Astrocyte of the spinal cord (primary cell): ENCODE measurements around the gene LRRC34.

Experiments used
- DNase-seq: peaks from one replicate; pipeline ENCODE4 v3.0.0; 2011; ENCODE audit warnings: low read depth, low spot score
- H3K4me3 ChIP-seq: 2 replicates; pipeline ENCODE4 v1.5.1; 2011; ENCODE audit warnings: low read depth, mild to moderate bottlenecking, low read length, moderate library complexity
- CTCF ChIP-seq: IDR thresholded peaks from 2 replicates; pipeline ENCODE4 v1.5.1; 2012; ENCODE audit warnings: low read depth, mild to moderate bottlenecking, low read length, inconsistent platforms
- in situ Hi-C: cut with HindIII; loops from 2 replicates; pipeline ENCODE4 v1.10.0; 2017; ENCODE audit warnings: low sequenced_read_pairs

The LRRC34 gene

GRCh38 chr3:169822091-169822490 lies 9.4 kb upstream of the LRRC34 start:
- in situ Hi-C loops, result no loop called here
- TF ChIP-seq CTCF, result no peak
- DNase-seq, result no peak
- no peak overlapping the region for H3K4me3 ChIP-seq

- in situ Hi-C loops, result no loop called here
Observed at GRCh38 chr3:169818316-169818715, 5.6 kb upstream of the LRRC34 start.

GRCh38 chr3:169815590-169816150 lies 3.0 kb upstream of the LRRC34 start:
- H3K4me3 ChIP-seq, result no peak overlapping the region
- TF ChIP-seq CTCF, result no peak
- DNase-seq, result no peak
- in situ Hi-C loops, result no loop called here

More at GRCh38 chr3:169818316-169818715, 5.6 kb upstream of the LRRC34 start:
- TF ChIP-seq CTCF, result no peak
- DNase-seq, result peak; percentile 33
- H3K4me3 ChIP-seq, result no peak overlapping the region

GRCh38 chr3:169813757-169814517 lies 1.2 kb upstream of the LRRC34 start:
- DNase-seq, result no peak
- peak overlapping the region; percentile 16 for H3K4me3 ChIP-seq
- in situ Hi-C loops, result no loop called here

GRCh38 chr3:169813278-169813677 lies 574 bp upstream of the LRRC34 start:
- H3K4me3 ChIP-seq, result peak overlapping the region; percentile 16
- in situ Hi-C loops, result no loop called here
- no peak for TF ChIP-seq CTCF

More at GRCh38 chr3:169813757-169814517, 1.2 kb upstream of the LRRC34 start:
- peak; percentile 22 for TF ChIP-seq CTCF

GRCh38 chr3:169811631-169812331 lies 923 bp downstream of the LRRC34 start:
- peak; percentile 70 for DNase-seq
- in situ Hi-C loops, result no loop called here
- peak overlapping the region; percentile 46 for H3K4me3 ChIP-seq
- no peak for TF ChIP-seq CTCF

More at GRCh38 chr3:169813278-169813677, 574 bp upstream of the LRRC34 start:
- DNase-seq, result no peak
